Caco-2 (cell line): ENCODE data around the gene PALD1. TPM values are rescaled to one million over a fixed set of nuclear protein-coding genes. Genes with fewer than 3 reads are reported as not detected.
A peak's percentile ranks its signal among the peaks of the same experiment; 100 is the strongest.

Experiments
- BruUV-seq: library from RNA; stranded (reverse); fragments of 400-500 nt; replicated peaks from 2 replicates; lab custom pipeline; 2021; lab: Mats Ljungman, UMichigan
- CTCF ChIA-PET: fragments of 300-600 bp; sonication (Branson Sonifier 250); formaldehyde crosslinking; loops from one replicate; lab custom pipeline; 2022; ENCODE audit warnings: antibody characterized with exemption; lab: Charles Lee
- POLR2A ChIA-PET: fragments of 300-600 bp; sonication (Branson Sonifier 250); formaldehyde crosslinking; loops from one replicate; lab custom pipeline; 2022; ENCODE audit warnings: antibody characterized with exemption; lab: Charles Lee
- DNase-seq, 2 experiments: peaks; one replicate each; pipeline versions ENCODE4 v3.0.0 to v3.0.0-alpha.2; 2020 to 2022
- H3K27me3 ChIP-seq: replicated peaks from 2 replicates; pipeline ENCODE4 v1.6.0; 2011; ENCODE audit warnings: low read length; ENCODE audit not compliant: control insufficient read depth, insufficient read depth
- H3K36me3 ChIP-seq: 2 replicates; pipeline ENCODE4 v1.5.1; 2011; ENCODE audit warnings: low read length; ENCODE audit not compliant: control insufficient read depth, insufficient read depth
- H3K4me1 ChIP-seq: fragments of 250-450 bp; sonication (Bioruptor Pico); 2 replicates; pipeline ENCODE4 v1.5.1; 2020; ENCODE audit warnings: mild to moderate bottlenecking
- H3K4me3 ChIP-seq: 2 replicates; pipeline ENCODE4 v1.5.1; 2011; ENCODE audit warnings: low read depth, mild to moderate bottlenecking, control low read depth, low read length
- H3K9me3 ChIP-seq: fragments of 250-450 bp; sonication (Bioruptor Pico); 2 replicates; pipeline ENCODE4 v1.5.1; 2020; ENCODE audit warnings: mild to moderate bottlenecking, moderate library complexity
- H3K27ac Mint-ChIP-seq: one replicate; pipeline ENCODE4 v1.8.0; 2022; ENCODE audit warnings: mixed read lengths; ENCODE audit not compliant: unreplicated experiment
- H3K27me3 Mint-ChIP-seq: one replicate; pipeline ENCODE4 v1.8.0; 2022; ENCODE audit warnings: mixed read lengths; ENCODE audit not compliant: insufficient read depth, unreplicated experiment
- H3K36me3 Mint-ChIP-seq: one replicate; pipeline ENCODE4 v1.8.0; 2022; ENCODE audit warnings: mild to moderate bottlenecking, mixed read lengths; ENCODE audit not compliant: insufficient read depth, unreplicated experiment
- H3K4me1 Mint-ChIP-seq: one replicate; pipeline ENCODE4 v1.8.0; 2022; ENCODE audit warnings: low read depth, mixed read lengths; ENCODE audit not compliant: unreplicated experiment
- H3K4me3 Mint-ChIP-seq: one replicate; pipeline ENCODE4 v1.8.0; 2022; ENCODE audit warnings: mild to moderate bottlenecking, moderate library complexity, mixed read lengths; ENCODE audit not compliant: unreplicated experiment
- H3K9me3 Mint-ChIP-seq: one replicate; pipeline ENCODE4 v1.8.0; 2022; ENCODE audit warnings: mixed read lengths; ENCODE audit not compliant: unreplicated experiment
- CTCF ChIP-seq, 2 experiments: fragments of 200-600 bp in 1 of 2; IDR thresholded peaks; 1 replicate in 1 of 2; 2 replicates in 1 of 2; pipeline versions ENCODE4 v1.5.1 to v1.8.0; 2011 to 2022; ENCODE audit warnings: antibody characterized with exemption in 1 of 2, control low read depth in 1 of 2, inconsistent platforms in 1 of 2, low read depth in 1 of 2, low read length in 1 of 2, mild to moderate bottlenecking in 1 of 2, moderate library complexity in 1 of 2; ENCODE audit not compliant: insufficient read depth in 1 of 2, severe bottlenecking in 1 of 2, unreplicated experiment in 1 of 2
- intact Hi-C: fragments of 100-400 bp; cut with micrococcal nuclease; formaldehyde crosslinking; loops from one replicate; pipeline ENCODE4 v1.10.0; 2022; ENCODE audit not compliant: unreplicated experiment
- total RNA-seq: library from RNA; stranded (reverse); gene quantifications from 2 replicates; pipeline ENCODE4 v1.2.3, GENCODE V29; 2022

Gene PALD1
- total RNA-seq, 1 experiment from 2014 or later, result 10.3 TPM

- intact Hi-C loops, result loop anchor here (5.0 kb wide), 1 partner anchor 42 kb away; no protein-coding TSS in a partner anchor
- Histone ChIP-seq H3K36me3 (no peaks in the 10 kb centered on the region), H3K4me3 (no peak overlapping the region), H3K27me3 (no peaks in the 10 kb centered on the region), H3K9me3 (no peaks in the 10 kb centered on the region), H3K4me1 (peaks cover 16% of the 10 kb centered on the region)
- POLR2A ChIA-PET, result no interaction called here
- BruUV-seq, result no TSS peak
- Mint-ChIP-seq H3K9me3 (no peaks in the 10 kb centered on the region), H3K4me3 (no peak overlapping the region), H3K27ac (no peak overlapping the region), H3K4me1 (peaks cover 15% of the 10 kb centered on the region), H3K36me3 (no peaks in the 10 kb centered on the region), H3K27me3 (no peaks in the 10 kb centered on the region)
- CTCF ChIA-PET, result no interaction called here
- peak in 1 of 2 experiments; percentile 30 for DNase-seq
- TF ChIP-seq CTCF (IDR thresholded peaks at IDR 0.05; ENCODE audit: insufficient read depth in 1 of 2, low read depth in 1 of 2, low read length in 1 of 2, severe bottlenecking in 1 of 2, unreplicated experiment in 1 of 2), result no peak
These were observed 121.2 kb downstream of the PALD1 start for GRCh38 chr10:70599791-70600190.

DNA sequence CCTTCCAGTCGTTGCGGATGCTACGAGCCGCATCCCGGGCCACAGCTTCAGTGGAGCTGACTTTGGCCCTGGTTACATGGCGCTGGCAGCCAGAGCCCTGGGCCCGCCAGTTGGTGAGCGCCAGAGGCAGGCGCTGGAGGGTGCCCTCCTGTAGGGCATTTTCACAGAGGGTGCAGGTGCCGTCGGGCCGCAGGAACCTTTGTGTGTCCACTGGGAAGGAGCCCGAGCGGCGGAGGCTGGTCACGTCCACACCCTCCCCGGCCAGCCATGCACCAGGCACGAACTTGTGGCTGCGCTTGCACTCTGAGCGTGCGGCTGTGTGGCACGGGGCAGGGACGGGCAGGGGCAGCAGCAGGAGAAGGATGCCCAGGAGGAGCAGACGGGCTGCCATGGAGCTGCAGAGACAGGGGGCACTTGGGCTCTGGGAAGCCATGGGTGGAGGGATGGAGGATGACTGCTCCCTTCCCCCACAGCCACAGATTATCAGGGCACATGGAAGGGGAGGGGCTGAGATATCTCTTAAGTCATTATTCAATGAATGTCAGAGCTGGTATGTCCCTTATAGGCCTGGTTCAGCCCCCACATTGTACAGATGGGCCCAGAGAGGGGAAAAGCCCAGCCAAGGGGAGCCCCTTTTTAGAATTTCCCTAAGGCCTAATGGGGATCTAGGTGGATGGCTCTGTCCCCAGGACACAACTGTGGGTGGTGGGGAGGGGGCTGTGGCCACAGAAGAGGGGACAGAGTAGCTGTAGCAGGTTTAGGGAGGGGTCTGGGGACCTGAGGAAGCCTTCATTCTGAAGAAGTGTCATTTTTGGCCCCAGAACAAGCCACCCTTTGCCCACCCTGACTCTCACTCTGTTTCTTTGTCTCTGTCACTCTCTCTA lies 122.2 kb downstream of the PALD1 start:
- H3K36me3 Mint-ChIP-seq, result no peaks in the 10 kb centered on the region
- H3K27me3 Mint-ChIP-seq, result no peaks in the 10 kb centered on the region
- no peak overlapping the region for H3K4me3 Mint-ChIP-seq
- H3K36me3 ChIP-seq, result no peaks in the 10 kb centered on the region
- H3K4me3 ChIP-seq, result no peak overlapping the region
- H3K4me1 Mint-ChIP-seq, result peaks cover 6% of the 10 kb centered on the region
- CTCF ChIA-PET, result interaction anchor here (0.6 kb wide), 1 partner anchor 209 kb away, joined by 4 read pairs; no protein-coding TSS in a partner anchor
- POLR2A ChIA-PET, result no interaction called here
- no peak for TF ChIP-seq CTCF (IDR thresholded peaks at IDR 0.05; ENCODE audit: insufficient read depth in 1 of 2, low read depth in 1 of 2, low read length in 1 of 2, severe bottlenecking in 1 of 2, unreplicated experiment in 1 of 2)
- no peaks in the 10 kb centered on the region for H3K27me3 ChIP-seq
- H3K4me1 ChIP-seq, result peaks cover 6% of the 10 kb centered on the region
- BruUV-seq, result no TSS peak
- H3K9me3 Mint-ChIP-seq, result no peaks in the 10 kb centered on the region
- DNase-seq, result peak in 1 of 2 experiments; percentile 38
- intact Hi-C loops, result no loop called here
- no peaks in the 10 kb centered on the region for H3K9me3 ChIP-seq
- no peak overlapping the region for H3K27ac Mint-ChIP-seq

GRCh38 chr10:70601746-70602145 lies 123.2 kb downstream of the PALD1 start:
- no peak overlapping the region for H3K4me3 ChIP-seq
- peak in 1 of 2 experiments; percentile 34 for DNase-seq
- Mint-ChIP-seq H3K9me3 (no peaks in the 10 kb centered on the region), H3K4me1 (no peaks in the 10 kb centered on the region), H3K36me3 (no peaks in the 10 kb centered on the region), H3K4me3 (no peak overlapping the region), H3K27ac (no peak overlapping the region), H3K27me3 (no peaks in the 10 kb centered on the region)
- no peaks in the 10 kb centered on the region for H3K4me1 ChIP-seq
- no peak for TF ChIP-seq CTCF (IDR thresholded peaks at IDR 0.05; ENCODE audit: insufficient read depth in 1 of 2, low read depth in 1 of 2, low read length in 1 of 2, severe bottlenecking in 1 of 2, unreplicated experiment in 1 of 2)
- no peaks in the 10 kb centered on the region for H3K9me3 ChIP-seq
- intact Hi-C loops, result no loop called here
- no TSS peak for BruUV-seq
- ChIA-PET CTCF (interaction anchor here (0.6 kb wide), 2 partner anchors 208 to 335 kb away, joined by 3 to 4 read pairs; no protein-coding TSS in a partner anchor), POLR2A (no interaction called here)
- no peaks in the 10 kb centered on the region for H3K27me3 ChIP-seq
- no peaks in the 10 kb centered on the region for H3K36me3 ChIP-seq
